ENCODE results near the gene LRRC7. TPM values are rescaled to one million over a fixed set of nuclear protein-coding genes. Genes with fewer than 3 reads are reported as not detected.

The LRRC7 gene
- total and polyA plus RNA-seq, 4 donors: 19.5 to 75.0 (median 46.5) TPM

DNA sequence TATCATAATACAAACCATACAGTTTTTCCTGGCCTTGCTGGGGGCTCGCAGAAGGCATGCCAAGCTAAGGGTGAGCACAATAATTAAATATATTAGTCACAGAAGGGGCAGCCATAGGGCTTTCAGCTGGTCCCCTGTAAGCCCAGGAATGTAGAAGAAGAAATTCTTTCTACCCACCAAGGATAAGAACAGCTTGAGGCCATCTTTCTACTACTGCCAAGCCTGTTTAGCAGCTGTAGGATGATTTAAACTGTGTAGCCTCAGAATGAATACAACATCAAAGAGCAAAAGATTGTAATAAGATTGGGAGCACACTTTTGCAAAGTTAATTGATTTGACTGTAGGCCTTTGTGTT, 171.5 kb downstream of the LRRC7 start:
- Histone ChIP-seq H3K9me3 (ENCODE audit: control insufficient read depth, insufficient read depth, low read length) (no peaks in the 10 kb centered on the region), H3K4me1 (ENCODE audit: control insufficient read depth, insufficient read depth, low read length) (no peaks in the 10 kb centered on the region), H3K27ac (ENCODE audit: low read depth, low read length) (peak overlapping the region; percentile 58), H3K27me3 (ENCODE audit: control insufficient read depth, insufficient read depth, low read length) (no peaks in the 10 kb centered on the region), H3K4me3 (ENCODE audit: low read depth, low read length) (no peak overlapping the region), H3K36me3 (ENCODE audit: control insufficient read depth, insufficient read depth, low read length) (no peaks in the 10 kb centered on the region)
- peak in 2 of 6 donors; percentile 42 for DNase-seq (ENCODE audit: low read depth in 4 of 6, low spot score in 6 of 6)
- no CpG with 5 or more reads among the region's 1 CpG for WGBS (ENCODE audit: insufficient coverage)

- Histone ChIP-seq H3K4me1 (ENCODE audit: control insufficient read depth, insufficient read depth, low read length) (no peaks in the 10 kb centered on the region), H3K27me3 (ENCODE audit: control insufficient read depth, insufficient read depth, low read length) (no peaks in the 10 kb centered on the region), H3K9me3 (ENCODE audit: control insufficient read depth, insufficient read depth, low read length) (no peaks in the 10 kb centered on the region), H3K36me3 (ENCODE audit: control insufficient read depth, insufficient read depth, low read length) (no peaks in the 10 kb centered on the region), H3K27ac (ENCODE audit: low read depth, low read length) (no peak overlapping the region), H3K4me3 (ENCODE audit: low read depth, low read length) (no peak overlapping the region)
- DNase-seq (ENCODE audit: low read depth in 4 of 6, low spot score in 6 of 6): no peak
- 77% methylated on average over 3 of the region's 3 CpGs for WGBS (ENCODE audit: insufficient coverage)
These were observed 175.4 kb downstream of the LRRC7 start for GRCh38 chr1:69743146-69743545.

DNA sequence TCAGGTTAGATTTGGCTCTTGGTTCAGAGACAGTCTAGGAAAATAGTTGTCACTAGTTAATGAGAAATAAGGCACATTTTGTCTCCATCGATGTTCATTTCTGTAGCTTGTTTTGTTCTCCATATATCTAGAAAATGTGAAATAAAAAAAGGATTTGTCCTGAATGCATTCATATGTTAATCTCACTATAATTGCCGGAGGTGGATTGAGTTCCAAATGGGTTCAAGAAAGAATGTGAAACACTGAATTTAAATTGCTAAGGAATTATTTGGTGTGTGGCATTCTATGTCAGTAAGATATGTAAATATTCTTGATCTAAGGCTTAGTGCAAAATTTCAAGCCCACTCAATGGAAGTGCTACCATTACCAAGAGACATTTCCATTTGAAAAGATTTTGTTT, 176.7 kb downstream of the LRRC7 start:
- Histone ChIP-seq H3K9me3 (ENCODE audit: control insufficient read depth, insufficient read depth, low read length) (no peaks in the 10 kb centered on the region), H3K4me3 (ENCODE audit: low read depth, low read length) (no peak overlapping the region), H3K27ac (ENCODE audit: low read depth, low read length) (no peak overlapping the region), H3K36me3 (ENCODE audit: control insufficient read depth, insufficient read depth, low read length) (no peaks in the 10 kb centered on the region), H3K27me3 (ENCODE audit: control insufficient read depth, insufficient read depth, low read length) (no peaks in the 10 kb centered on the region), H3K4me1 (ENCODE audit: control insufficient read depth, insufficient read depth, low read length) (no peaks in the 10 kb centered on the region)
- no peak for DNase-seq (ENCODE audit: low read depth in 4 of 6, low spot score in 6 of 6)
- no CpG with 5 or more reads among the region's 2 CpGs for WGBS (ENCODE audit: insufficient coverage)

DNA sequence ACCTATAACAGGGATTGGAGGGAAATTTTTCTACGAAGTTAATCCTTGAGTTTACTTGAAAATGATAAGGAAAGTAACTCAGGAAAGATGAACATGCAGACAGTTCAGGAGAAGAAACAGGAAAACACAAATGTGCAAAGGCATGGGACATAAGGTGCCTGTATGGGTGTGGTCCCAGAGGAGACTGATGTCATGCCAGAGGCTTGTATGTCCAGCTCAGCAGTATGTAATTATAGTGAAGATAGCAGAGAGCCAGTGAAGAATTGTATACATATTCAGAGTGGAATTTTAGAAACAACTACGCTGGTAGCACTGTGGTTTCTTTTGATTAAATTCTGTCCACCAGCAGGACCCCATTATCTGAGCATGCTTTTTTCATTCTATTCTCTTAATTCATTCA, 179.5 kb downstream of the LRRC7 start:
- no peak overlapping the region for H3K4me3 ChIP-seq (ENCODE audit: low read depth, low read length)
- H3K9me3 ChIP-seq (ENCODE audit: control insufficient read depth, insufficient read depth, low read length): no peaks in the 10 kb centered on the region
- no peak for DNase-seq (ENCODE audit: low read depth in 4 of 6, low spot score in 6 of 6)
- WGBS (ENCODE audit: insufficient coverage): 100% methylated on average over 1 of the region's 2 CpGs
- no peaks in the 10 kb centered on the region for H3K4me1 ChIP-seq (ENCODE audit: control insufficient read depth, insufficient read depth, low read length)
- H3K27ac ChIP-seq (ENCODE audit: low read depth, low read length): no peak overlapping the region
- H3K27me3 ChIP-seq (ENCODE audit: control insufficient read depth, insufficient read depth, low read length): no peaks in the 10 kb centered on the region
- H3K36me3 ChIP-seq (ENCODE audit: control insufficient read depth, insufficient read depth, low read length): no peaks in the 10 kb centered on the region

DNA sequence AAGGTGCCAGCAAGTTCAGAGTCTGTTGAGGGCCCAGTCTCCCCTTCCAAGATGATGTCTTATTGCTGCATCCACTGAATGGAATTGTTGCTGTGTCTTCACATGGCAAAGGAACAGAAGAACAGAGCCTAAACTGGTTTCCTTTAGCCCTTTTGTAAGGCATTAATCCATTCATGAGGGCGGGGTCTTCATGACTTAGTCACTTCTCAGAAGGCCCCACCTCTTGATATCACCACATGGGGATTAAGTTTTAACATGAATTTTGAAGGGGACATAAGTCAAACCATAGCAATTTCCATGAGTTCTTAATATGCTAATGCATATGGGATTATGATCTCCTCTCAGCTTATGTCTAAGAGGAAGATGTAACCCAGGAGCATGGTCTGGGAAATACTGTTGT, 182.9 kb downstream of the LRRC7 start:
- H3K9me3 ChIP-seq (ENCODE audit: control insufficient read depth, insufficient read depth, low read length): no peaks in the 10 kb centered on the region
- DNase-seq (ENCODE audit: low read depth in 4 of 6, low spot score in 6 of 6): no peak
- WGBS (ENCODE audit: insufficient coverage): no CpG with 5 or more reads among the region's 1 CpG
- no peaks in the 10 kb centered on the region for H3K27me3 ChIP-seq (ENCODE audit: control insufficient read depth, insufficient read depth, low read length)
- no peaks in the 10 kb centered on the region for H3K4me1 ChIP-seq (ENCODE audit: control insufficient read depth, insufficient read depth, low read length)
- no peaks in the 10 kb centered on the region for H3K36me3 ChIP-seq (ENCODE audit: control insufficient read depth, insufficient read depth, low read length)
- no peak overlapping the region for H3K27ac ChIP-seq (ENCODE audit: low read depth, low read length)
- H3K4me3 ChIP-seq (ENCODE audit: low read depth, low read length): no peak overlapping the region

GRCh38 chr1:69752831-69753230, 185.1 kb downstream of the LRRC7 start:
- WGBS (ENCODE audit: insufficient coverage): no CpG with 5 or more reads among the region's 2 CpGs
- Histone ChIP-seq H3K36me3 (ENCODE audit: control insufficient read depth, insufficient read depth, low read length) (no peaks in the 10 kb centered on the region), H3K9me3 (ENCODE audit: control insufficient read depth, insufficient read depth, low read length) (no peaks in the 10 kb centered on the region), H3K27ac (ENCODE audit: low read depth, low read length) (no peak overlapping the region), H3K4me3 (ENCODE audit: low read depth, low read length) (no peak overlapping the region), H3K27me3 (ENCODE audit: control insufficient read depth, insufficient read depth, low read length) (no peaks in the 10 kb centered on the region), H3K4me1 (ENCODE audit: control insufficient read depth, insufficient read depth, low read length) (no peaks in the 10 kb centered on the region)
- DNase-seq (ENCODE audit: low read depth in 4 of 6, low spot score in 6 of 6): peak in 1 of 6 donors; percentile 87

DNA sequence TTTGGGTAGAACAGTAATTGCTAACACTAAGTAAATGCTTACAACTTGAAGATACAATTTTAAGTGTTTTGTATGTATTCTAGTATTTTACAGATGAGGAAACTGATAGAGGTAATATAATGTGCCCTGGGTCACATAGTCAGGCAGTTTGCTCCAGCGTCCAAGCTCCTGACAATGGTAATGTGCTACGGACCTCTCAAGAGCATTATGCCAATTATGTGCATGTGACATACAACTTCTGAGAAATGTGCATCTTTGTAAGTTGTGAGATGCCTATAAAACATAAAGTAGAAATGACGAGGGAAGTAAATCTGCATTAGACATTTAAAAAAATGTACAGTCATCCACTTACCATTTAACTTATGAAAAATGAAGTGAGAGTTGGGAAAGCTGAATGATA, 186.8 kb downstream of the LRRC7 start:
- no peaks in the 10 kb centered on the region for H3K27me3 ChIP-seq (ENCODE audit: control insufficient read depth, insufficient read depth, low read length)
- no peaks in the 10 kb centered on the region for H3K9me3 ChIP-seq (ENCODE audit: control insufficient read depth, insufficient read depth, low read length)
- H3K27ac ChIP-seq (ENCODE audit: low read depth, low read length): no peak overlapping the region
- WGBS (ENCODE audit: insufficient coverage): 71% methylated on average over 2 of the region's 3 CpGs
- DNase-seq (ENCODE audit: low read depth in 4 of 6, low spot score in 6 of 6): no peak
- no peak overlapping the region for H3K4me3 ChIP-seq (ENCODE audit: low read depth, low read length)
- H3K4me1 ChIP-seq (ENCODE audit: control insufficient read depth, insufficient read depth, low read length): no peaks in the 10 kb centered on the region
- no peaks in the 10 kb centered on the region for H3K36me3 ChIP-seq (ENCODE audit: control insufficient read depth, insufficient read depth, low read length)

GRCh38 chr1:69755647-69756046, 187.9 kb downstream of the LRRC7 start:
- no peak overlapping the region for H3K27ac ChIP-seq (ENCODE audit: low read depth, low read length)
- H3K27me3 ChIP-seq (ENCODE audit: control insufficient read depth, insufficient read depth, low read length): no peaks in the 10 kb centered on the region
- H3K36me3 ChIP-seq (ENCODE audit: control insufficient read depth, insufficient read depth, low read length): no peaks in the 10 kb centered on the region
- H3K9me3 ChIP-seq (ENCODE audit: control insufficient read depth, insufficient read depth, low read length): no peaks in the 10 kb centered on the region
- no peaks in the 10 kb centered on the region for H3K4me1 ChIP-seq (ENCODE audit: control insufficient read depth, insufficient read depth, low read length)
- no peak for DNase-seq (ENCODE audit: low read depth in 4 of 6, low spot score in 6 of 6)
- H3K4me3 ChIP-seq (ENCODE audit: low read depth, low read length): no peak overlapping the region
- WGBS (ENCODE audit: insufficient coverage): no CpG with 5 or more reads among the region's 1 CpG

GRCh38 chr1:69765951-69766350, 198.2 kb downstream of the LRRC7 start:
- no peaks in the 10 kb centered on the region for H3K4me1 ChIP-seq (ENCODE audit: control insufficient read depth, insufficient read depth, low read length)
- no peaks in the 10 kb centered on the region for H3K27me3 ChIP-seq (ENCODE audit: control insufficient read depth, insufficient read depth, low read length)
- H3K27ac ChIP-seq (ENCODE audit: low read depth, low read length): no peak overlapping the region
- H3K36me3 ChIP-seq (ENCODE audit: control insufficient read depth, insufficient read depth, low read length): no peaks in the 10 kb centered on the region
- no CpG with 5 or more reads among the region's 2 CpGs for WGBS (ENCODE audit: insufficient coverage)
- H3K4me3 ChIP-seq (ENCODE audit: low read depth, low read length): no peak overlapping the region
- H3K9me3 ChIP-seq (ENCODE audit: control insufficient read depth, insufficient read depth, low read length): no peaks in the 10 kb centered on the region
- DNase-seq (ENCODE audit: low read depth in 4 of 6, low spot score in 6 of 6): no peak

GRCh38 chr1:69766431-69767180, 198.9 kb downstream of the LRRC7 start:
- Histone ChIP-seq H3K4me1 (ENCODE audit: control insufficient read depth, insufficient read depth, low read length) (no peaks in the 10 kb centered on the region), H3K27ac (ENCODE audit: low read depth, low read length) (no peak overlapping the region), H3K9me3 (ENCODE audit: control insufficient read depth, insufficient read depth, low read length) (no peaks in the 10 kb centered on the region), H3K4me3 (ENCODE audit: low read depth, low read length) (no peak overlapping the region), H3K27me3 (ENCODE audit: control insufficient read depth, insufficient read depth, low read length) (no peaks in the 10 kb centered on the region), H3K36me3 (ENCODE audit: control insufficient read depth, insufficient read depth, low read length) (no peaks in the 10 kb centered on the region)
- WGBS (ENCODE audit: insufficient coverage): 89% methylated on average over 5 of the region's 7 CpGs
- DNase-seq (ENCODE audit: low read depth in 4 of 6, low spot score in 6 of 6): no peak
